22Rv1 (cell line): ENCODE results near the gene GLIS1.

Source experiments
- ZFX ChIP-seq: fragments of 450-650 bp; IDR thresholded peaks from 2 replicates; pipeline ENCODE4 v1.6.1; 2017; ENCODE audit warnings: antibody characterized with exemption, borderline replicate concordance
- TF ChIP-seq, protein P1 (sequence below): fragments of 450-650 bp; IDR thresholded peaks from 2 replicates; pipeline ENCODE4 v1.5.1; 2017; ENCODE audit warnings: mild to moderate bottlenecking

DNA sequence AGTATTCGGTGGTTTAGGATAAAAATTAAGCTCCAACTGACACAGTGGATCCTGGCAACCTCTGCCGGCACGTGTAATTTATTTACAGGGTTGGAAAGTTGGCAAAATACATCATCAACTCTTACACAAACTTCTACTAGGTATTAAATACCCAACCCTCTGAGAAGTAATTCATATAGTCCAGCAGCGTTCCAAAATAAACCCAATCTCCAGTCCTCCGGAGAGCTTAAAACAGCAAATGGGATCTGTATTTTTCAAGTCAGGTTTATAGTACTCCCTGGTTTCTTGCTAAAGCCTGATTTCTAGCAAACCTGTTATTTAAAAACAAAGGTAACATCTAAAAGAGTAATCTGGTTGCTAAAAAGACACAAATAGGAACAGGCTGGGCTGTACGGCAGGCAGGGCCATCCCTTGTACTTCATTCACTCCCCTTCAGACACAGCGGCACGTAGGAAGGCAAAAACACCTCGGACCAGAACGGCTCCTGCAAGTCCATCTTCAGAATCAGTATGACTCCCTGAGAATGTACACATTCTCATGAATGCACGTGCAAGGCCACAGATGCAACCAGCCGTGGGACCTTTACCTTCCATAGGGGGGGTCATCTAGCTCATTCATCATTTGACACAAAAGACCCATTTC, 8.6 kb downstream of the GLIS1 start:
- TF ChIP-seq, protein P1, sequence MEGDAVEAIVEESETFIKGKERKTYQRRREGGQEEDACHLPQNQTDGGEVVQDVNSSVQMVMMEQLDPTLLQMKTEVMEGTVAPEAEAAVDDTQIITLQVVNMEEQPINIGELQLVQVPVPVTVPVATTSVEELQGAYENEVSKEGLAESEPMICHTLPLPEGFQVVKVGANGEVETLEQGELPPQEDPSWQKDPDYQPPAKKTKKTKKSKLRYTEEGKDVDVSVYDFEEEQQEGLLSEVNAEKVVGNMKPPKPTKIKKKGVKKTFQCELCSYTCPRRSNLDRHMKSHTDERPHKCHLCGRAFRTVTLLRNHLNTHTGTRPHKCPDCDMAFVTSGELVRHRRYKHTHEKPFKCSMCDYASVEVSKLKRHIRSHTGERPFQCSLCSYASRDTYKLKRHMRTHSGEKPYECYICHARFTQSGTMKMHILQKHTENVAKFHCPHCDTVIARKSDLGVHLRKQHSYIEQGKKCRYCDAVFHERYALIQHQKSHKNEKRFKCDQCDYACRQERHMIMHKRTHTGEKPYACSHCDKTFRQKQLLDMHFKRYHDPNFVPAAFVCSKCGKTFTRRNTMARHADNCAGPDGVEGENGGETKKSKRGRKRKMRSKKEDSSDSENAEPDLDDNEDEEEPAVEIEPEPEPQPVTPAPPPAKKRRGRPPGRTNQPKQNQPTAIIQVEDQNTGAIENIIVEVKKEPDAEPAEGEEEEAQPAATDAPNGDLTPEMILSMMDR = no peak
- TF ChIP-seq ZFX = no peak
